ENCODE results near the gene HAAO. TPM values are rescaled to one million over a fixed set of nuclear protein-coding genes. Genes with fewer than 3 reads are reported as not detected.

Gene HAAO
- total and polyA plus RNA-seq, 2 of the 8 experiments (the other 6 are each of a cell fraction or from before 2014, with no cell fraction given) = 2.5 to 7.0 TPM

DNA sequence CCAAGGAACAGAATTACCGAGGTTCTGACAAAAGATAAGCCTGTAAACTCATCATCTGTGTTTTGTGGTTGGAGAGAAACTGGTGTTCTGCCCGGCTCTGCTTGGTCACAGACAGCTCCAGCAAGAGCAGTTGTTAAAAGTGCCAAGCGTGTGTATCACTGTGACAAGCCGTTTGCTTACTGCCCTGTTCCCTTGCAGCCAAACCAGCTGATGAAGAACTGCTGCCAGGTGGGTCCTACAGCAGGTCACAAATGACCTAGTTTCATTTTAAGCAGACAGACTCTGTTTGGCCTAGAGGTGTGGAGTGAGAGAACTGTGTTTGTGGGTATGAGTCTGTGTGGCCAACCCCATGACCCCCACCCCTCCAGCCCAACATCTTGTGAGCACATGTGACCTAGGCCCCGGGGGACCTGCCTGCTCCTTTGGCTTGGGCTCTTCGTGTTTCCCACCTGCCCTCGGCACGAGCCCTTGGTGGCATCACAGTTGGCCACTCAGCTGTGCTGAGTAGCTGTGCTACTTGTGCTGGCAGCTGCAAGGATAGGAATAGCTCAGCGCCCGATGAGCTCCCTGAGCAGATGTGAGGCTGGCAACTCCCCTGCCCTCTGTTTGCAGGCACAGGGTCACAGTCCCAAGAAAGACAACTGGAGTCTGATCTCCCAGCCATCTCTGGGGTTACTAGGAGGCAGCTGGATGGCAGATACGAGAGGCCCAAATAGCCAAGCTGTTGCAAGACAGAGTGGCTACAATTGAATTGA is 38.2 kb downstream of the HAAO start (continued):
- TF ChIP-seq, protein P1, sequence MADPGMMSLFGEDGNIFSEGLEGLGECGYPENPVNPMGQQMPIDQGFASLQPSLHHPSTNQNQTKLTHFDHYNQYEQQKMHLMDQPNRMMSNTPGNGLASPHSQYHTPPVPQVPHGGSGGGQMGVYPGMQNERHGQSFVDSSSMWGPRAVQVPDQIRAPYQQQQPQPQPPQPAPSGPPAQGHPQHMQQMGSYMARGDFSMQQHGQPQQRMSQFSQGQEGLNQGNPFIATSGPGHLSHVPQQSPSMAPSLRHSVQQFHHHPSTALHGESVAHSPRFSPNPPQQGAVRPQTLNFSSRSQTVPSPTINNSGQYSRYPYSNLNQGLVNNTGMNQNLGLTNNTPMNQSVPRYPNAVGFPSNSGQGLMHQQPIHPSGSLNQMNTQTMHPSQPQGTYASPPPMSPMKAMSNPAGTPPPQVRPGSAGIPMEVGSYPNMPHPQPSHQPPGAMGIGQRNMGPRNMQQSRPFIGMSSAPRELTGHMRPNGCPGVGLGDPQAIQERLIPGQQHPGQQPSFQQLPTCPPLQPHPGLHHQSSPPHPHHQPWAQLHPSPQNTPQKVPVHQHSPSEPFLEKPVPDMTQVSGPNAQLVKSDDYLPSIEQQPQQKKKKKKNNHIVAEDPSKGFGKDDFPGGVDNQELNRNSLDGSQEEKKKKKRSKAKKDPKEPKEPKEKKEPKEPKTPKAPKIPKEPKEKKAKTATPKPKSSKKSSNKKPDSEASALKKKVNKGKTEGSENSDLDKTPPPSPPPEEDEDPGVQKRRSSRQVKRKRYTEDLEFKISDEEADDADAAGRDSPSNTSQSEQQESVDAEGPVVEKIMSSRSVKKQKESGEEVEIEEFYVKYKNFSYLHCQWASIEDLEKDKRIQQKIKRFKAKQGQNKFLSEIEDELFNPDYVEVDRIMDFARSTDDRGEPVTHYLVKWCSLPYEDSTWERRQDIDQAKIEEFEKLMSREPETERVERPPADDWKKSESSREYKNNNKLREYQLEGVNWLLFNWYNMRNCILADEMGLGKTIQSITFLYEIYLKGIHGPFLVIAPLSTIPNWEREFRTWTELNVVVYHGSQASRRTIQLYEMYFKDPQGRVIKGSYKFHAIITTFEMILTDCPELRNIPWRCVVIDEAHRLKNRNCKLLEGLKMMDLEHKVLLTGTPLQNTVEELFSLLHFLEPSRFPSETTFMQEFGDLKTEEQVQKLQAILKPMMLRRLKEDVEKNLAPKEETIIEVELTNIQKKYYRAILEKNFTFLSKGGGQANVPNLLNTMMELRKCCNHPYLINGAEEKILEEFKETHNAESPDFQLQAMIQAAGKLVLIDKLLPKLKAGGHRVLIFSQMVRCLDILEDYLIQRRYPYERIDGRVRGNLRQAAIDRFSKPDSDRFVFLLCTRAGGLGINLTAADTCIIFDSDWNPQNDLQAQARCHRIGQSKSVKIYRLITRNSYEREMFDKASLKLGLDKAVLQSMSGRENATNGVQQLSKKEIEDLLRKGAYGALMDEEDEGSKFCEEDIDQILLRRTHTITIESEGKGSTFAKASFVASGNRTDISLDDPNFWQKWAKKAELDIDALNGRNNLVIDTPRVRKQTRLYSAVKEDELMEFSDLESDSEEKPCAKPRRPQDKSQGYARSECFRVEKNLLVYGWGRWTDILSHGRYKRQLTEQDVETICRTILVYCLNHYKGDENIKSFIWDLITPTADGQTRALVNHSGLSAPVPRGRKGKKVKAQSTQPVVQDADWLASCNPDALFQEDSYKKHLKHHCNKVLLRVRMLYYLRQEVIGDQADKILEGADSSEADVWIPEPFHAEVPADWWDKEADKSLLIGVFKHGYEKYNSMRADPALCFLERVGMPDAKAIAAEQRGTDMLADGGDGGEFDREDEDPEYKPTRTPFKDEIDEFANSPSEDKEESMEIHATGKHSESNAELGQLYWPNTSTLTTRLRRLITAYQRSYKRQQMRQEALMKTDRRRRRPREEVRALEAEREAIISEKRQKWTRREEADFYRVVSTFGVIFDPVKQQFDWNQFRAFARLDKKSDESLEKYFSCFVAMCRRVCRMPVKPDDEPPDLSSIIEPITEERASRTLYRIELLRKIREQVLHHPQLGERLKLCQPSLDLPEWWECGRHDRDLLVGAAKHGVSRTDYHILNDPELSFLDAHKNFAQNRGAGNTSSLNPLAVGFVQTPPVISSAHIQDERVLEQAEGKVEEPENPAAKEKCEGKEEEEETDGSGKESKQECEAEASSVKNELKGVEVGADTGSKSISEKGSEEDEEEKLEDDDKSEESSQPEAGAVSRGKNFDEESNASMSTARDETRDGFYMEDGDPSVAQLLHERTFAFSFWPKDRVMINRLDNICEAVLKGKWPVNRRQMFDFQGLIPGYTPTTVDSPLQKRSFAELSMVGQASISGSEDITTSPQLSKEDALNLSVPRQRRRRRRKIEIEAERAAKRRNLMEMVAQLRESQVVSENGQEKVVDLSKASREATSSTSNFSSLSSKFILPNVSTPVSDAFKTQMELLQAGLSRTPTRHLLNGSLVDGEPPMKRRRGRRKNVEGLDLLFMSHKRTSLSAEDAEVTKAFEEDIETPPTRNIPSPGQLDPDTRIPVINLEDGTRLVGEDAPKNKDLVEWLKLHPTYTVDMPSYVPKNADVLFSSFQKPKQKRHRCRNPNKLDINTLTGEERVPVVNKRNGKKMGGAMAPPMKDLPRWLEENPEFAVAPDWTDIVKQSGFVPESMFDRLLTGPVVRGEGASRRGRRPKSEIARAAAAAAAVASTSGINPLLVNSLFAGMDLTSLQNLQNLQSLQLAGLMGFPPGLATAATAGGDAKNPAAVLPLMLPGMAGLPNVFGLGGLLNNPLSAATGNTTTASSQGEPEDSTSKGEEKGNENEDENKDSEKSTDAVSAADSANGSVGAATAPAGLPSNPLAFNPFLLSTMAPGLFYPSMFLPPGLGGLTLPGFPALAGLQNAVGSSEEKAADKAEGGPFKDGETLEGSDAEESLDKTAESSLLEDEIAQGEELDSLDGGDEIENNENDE (IDR thresholded peaks at IDR 0.05; ENCODE audit: insufficient replicate concordance, low read length) = no peak
- TF ChIP-seq CEBPB (IDR thresholded peaks at IDR 0.05; ENCODE audit: low read depth, low read length) (no peak), SIX5 (IDR thresholded peaks at IDR 0.05; ENCODE audit: low read depth, low read length) (no peak), CREB1 (IDR thresholded peaks at IDR 0.05) (no peak), TCF12 (IDR thresholded peaks at IDR 0.05; ENCODE audit: low read depth, low read length) (no peak), TAF7 (optimal IDR thresholded peaks at IDR 0.05; ENCODE audit: borderline replicate concordance, low read depth, low read length) (no peak), ASH2L (IDR thresholded peaks at IDR 0.05; ENCODE audit: low read length) (no peak), CBX5 (IDR thresholded peaks at IDR 0.05; ENCODE audit: low read depth, low read length) (no peak), NANOG (IDR thresholded peaks at IDR 0.05; ENCODE audit: insufficient read depth, low read depth, low read length, poor library complexity, severe bottlenecking) (no peak)
- TF ChIP-seq, protein P2, sequence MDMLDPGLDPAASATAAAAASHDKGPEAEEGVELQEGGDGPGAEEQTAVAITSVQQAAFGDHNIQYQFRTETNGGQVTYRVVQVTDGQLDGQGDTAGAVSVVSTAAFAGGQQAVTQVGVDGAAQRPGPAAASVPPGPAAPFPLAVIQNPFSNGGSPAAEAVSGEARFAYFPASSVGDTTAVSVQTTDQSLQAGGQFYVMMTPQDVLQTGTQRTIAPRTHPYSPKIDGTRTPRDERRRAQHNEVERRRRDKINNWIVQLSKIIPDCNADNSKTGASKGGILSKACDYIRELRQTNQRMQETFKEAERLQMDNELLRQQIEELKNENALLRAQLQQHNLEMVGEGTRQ (IDR thresholded peaks at IDR 0.05; ENCODE audit: low read length) = no peak

Data from H1 (cell line).